WTC11 (cell line): ENCODE measurements around the gene ARMC8.

Source experiments
- CREM ChIP-seq: sonication (generic); formaldehyde crosslinking; IDR thresholded peaks from 2 replicates; pipeline ENCODE4 v1.8.1; 2022; ENCODE audit warnings: mild to moderate bottlenecking, missing genetic modification reagents, moderate library complexity
- GABPB1 ChIP-seq: sonication (generic); formaldehyde crosslinking; IDR thresholded peaks from 2 replicates; pipeline ENCODE4 v1.8.1; 2023; ENCODE audit warnings: mild to moderate bottlenecking, missing genetic modification reagents
- NR2C2 ChIP-seq: sonication (generic); formaldehyde crosslinking; IDR thresholded peaks from 2 replicates; pipeline ENCODE4 v1.8.0; 2022; ENCODE audit warnings: mild to moderate bottlenecking, missing genetic modification reagents
- SP1 ChIP-seq: sonication (generic); formaldehyde crosslinking; conservative IDR thresholded peaks from 2 replicates; pipeline ENCODE4 v1.8.1; 2022; ENCODE audit warnings: missing genetic modification reagents
- TCF7 ChIP-seq: sonication (generic); formaldehyde crosslinking; IDR thresholded peaks from 2 replicates; pipeline ENCODE4 v1.8.0; 2022; ENCODE audit warnings: mild to moderate bottlenecking, low read depth, missing genetic modification reagents, moderate library complexity
- TP53 ChIP-seq: sonication (generic); formaldehyde crosslinking; IDR thresholded peaks from 2 replicates; pipeline ENCODE4 v1.8.1; 2023; ENCODE audit warnings: mild to moderate bottlenecking, missing genetic modification reagents
- TF ChIP-seq, protein P1 (sequence below): fragments of 200-600 bp; IDR thresholded peaks from 2 replicates; pipeline ENCODE4 v1.8.0; 2022; ENCODE audit warnings: antibody characterized with exemption
- TF ChIP-seq, protein P2 (sequence below): sonication (generic); formaldehyde crosslinking; IDR thresholded peaks from 2 replicates; pipeline ENCODE4 v1.8.1; 2022; ENCODE audit warnings: low read depth, missing genetic modification reagents, borderline replicate concordance

DNA sequence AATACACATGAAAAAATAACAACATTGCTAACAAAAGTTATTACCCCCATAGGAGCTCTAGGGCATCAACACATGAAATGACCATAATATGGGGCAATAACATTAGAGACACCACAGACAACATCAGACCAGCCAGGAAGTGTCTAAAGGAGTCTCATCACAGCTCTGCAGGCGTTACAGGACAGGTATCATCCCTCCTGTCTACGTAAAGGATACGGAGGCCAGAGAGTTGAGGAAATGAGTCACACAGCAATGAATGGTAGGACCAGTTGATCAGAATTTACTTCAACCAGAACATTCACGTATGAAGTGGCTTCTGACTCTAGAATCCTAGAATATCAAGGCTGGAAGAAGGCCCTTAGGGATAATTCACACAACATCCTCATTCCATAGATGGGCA, 140.7 kb downstream of the ARMC8 start:
- TF ChIP-seq TCF7 (CRISPR knock-in tag) (no peak), NR2C2 (CRISPR knock-in tag) (no peak), GABPB1 (CRISPR knock-in tag) (no peak), CREM (CRISPR knock-in tag) (no peak), TP53 (CRISPR knock-in tag) (no peak), SP1 (no peak)
- TF ChIP-seq, protein P1, sequence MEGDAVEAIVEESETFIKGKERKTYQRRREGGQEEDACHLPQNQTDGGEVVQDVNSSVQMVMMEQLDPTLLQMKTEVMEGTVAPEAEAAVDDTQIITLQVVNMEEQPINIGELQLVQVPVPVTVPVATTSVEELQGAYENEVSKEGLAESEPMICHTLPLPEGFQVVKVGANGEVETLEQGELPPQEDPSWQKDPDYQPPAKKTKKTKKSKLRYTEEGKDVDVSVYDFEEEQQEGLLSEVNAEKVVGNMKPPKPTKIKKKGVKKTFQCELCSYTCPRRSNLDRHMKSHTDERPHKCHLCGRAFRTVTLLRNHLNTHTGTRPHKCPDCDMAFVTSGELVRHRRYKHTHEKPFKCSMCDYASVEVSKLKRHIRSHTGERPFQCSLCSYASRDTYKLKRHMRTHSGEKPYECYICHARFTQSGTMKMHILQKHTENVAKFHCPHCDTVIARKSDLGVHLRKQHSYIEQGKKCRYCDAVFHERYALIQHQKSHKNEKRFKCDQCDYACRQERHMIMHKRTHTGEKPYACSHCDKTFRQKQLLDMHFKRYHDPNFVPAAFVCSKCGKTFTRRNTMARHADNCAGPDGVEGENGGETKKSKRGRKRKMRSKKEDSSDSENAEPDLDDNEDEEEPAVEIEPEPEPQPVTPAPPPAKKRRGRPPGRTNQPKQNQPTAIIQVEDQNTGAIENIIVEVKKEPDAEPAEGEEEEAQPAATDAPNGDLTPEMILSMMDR: no peak
- TF ChIP-seq, protein P2, sequence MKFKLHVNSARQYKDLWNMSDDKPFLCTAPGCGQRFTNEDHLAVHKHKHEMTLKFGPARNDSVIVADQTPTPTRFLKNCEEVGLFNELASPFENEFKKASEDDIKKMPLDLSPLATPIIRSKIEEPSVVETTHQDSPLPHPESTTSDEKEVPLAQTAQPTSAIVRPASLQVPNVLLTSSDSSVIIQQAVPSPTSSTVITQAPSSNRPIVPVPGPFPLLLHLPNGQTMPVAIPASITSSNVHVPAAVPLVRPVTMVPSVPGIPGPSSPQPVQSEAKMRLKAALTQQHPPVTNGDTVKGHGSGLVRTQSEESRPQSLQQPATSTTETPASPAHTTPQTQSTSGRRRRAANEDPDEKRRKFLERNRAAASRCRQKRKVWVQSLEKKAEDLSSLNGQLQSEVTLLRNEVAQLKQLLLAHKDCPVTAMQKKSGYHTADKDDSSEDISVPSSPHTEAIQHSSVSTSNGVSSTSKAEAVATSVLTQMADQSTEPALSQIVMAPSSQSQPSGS (CRISPR knock-in tag): no peak
